Urothelium cell line (cell line): Measurements from ENCODE around the gene TTR.

Experiments used
- DNase-seq: peaks from one replicate; pipeline ENCODE4 v3.0.0; 2011; ENCODE audit warnings: low spot score, mixed read lengths
- FAIRE-seq: peaks from 2 replicates; lab custom pipeline; 2011; peaks lifted over from hg19 to GRCh38; lab: Jason Lieb, UNC

TTR gene

GRCh38 chr18:31612124-31612523 lies 20.4 kb downstream of the TTR start:
- DNase-seq: peak; percentile 8
- FAIRE-seq: no peak

GRCh38 chr18:31614044-31614443 lies 22.4 kb downstream of the TTR start:
- DNase-seq (no peak), FAIRE-seq (no peak)

GRCh38 chr18:31616586-31616985 lies 24.9 kb downstream of the TTR start:
- DNase-seq (no peak), FAIRE-seq (no peak)

- DNase-seq: no peak
- no peak for FAIRE-seq
Measured at GRCh38 chr18:31617031-31617717, 25.5 kb downstream of the TTR start.

- DNase-seq (no peak), FAIRE-seq (no peak)
Measured at GRCh38 chr18:31618801-31619200, 27.1 kb downstream of the TTR start.

GRCh38 chr18:31619291-31619690 lies 27.6 kb downstream of the TTR start:
- DNase-seq (no peak), FAIRE-seq (no peak)

- FAIRE-seq (no peak), DNase-seq (no peak)
Measured at GRCh38 chr18:31624892-31625640, 33.4 kb downstream of the TTR start.

- no peak for FAIRE-seq
- DNase-seq: no peak
Measured at GRCh38 chr18:31626409-31626808, 34.7 kb downstream of the TTR start.

- FAIRE-seq (no peak), DNase-seq (no peak)
Measured at GRCh38 chr18:31630549-31630948, 38.9 kb downstream of the TTR start.

- DNase-seq (no peak), FAIRE-seq (no peak)
Measured at GRCh38 chr18:31631526-31631925, 39.8 kb downstream of the TTR start.

GRCh38 chr18:31632356-31632755 lies 40.7 kb downstream of the TTR start:
- FAIRE-seq (no peak), DNase-seq (no peak)

GRCh38 chr18:31633392-31634330 lies 42.0 kb downstream of the TTR start:
- DNase-seq (no peak), FAIRE-seq (no peak)

- DNase-seq: no peak
- no peak for FAIRE-seq
Measured at GRCh38 chr18:31634331-31634713, 42.6 kb downstream of the TTR start.

- FAIRE-seq: no peak
- DNase-seq: no peak
Measured at GRCh38 chr18:31636387-31636786, 44.7 kb downstream of the TTR start.

- DNase-seq (no peak), FAIRE-seq (no peak)
Measured at GRCh38 chr18:31637445-31637844, 45.8 kb downstream of the TTR start.

- DNase-seq (no peak), FAIRE-seq (no peak)
Measured at GRCh38 chr18:31643003-31643402, 51.3 kb downstream of the TTR start.

- FAIRE-seq: no peak
- DNase-seq: no peak
Measured at GRCh38 chr18:31645411-31645810, 53.7 kb downstream of the TTR start.

- DNase-seq: no peak
- FAIRE-seq: no peak
Measured at GRCh38 chr18:31646332-31647126, 54.9 kb downstream of the TTR start.

GRCh38 chr18:31647127-31647753 lies 55.6 kb downstream of the TTR start:
- no peak for FAIRE-seq

More at GRCh38 chr18:31647127-31647753, 55.6 kb downstream of the TTR start:
- DNase-seq: no peak
